Measurements from ENCODE around the gene GUCY2F.
A peak's percentile ranks its signal among the peaks of the same experiment; 100 is the strongest.

GUCY2F gene

DNA sequence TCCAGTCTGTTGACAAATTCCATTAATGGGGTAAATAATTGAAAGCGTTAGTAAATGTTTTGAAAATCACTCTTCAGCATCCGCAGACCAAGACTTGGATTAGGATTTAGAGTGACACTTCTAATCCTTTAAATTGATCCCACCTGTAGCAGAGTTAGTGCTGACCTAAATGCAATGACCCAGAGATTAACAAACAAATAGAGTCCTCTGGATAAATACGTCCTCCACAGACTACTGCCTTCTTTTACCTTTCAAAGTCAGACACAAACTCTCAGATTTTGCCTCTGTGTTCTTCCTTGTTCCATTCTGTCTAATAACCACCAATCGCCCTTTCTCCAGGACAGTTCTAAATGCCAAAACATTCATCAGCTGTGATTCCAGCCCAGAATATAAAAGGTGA lies at the start of gene GUCY2F:
TSS of gene GUCY2F (minus strand) at position 101 of the 400 bp plus-strand sequence. CDS start 6,150 bp downstream, outside the sequence.
- DNase-seq, result no peak

DNA sequence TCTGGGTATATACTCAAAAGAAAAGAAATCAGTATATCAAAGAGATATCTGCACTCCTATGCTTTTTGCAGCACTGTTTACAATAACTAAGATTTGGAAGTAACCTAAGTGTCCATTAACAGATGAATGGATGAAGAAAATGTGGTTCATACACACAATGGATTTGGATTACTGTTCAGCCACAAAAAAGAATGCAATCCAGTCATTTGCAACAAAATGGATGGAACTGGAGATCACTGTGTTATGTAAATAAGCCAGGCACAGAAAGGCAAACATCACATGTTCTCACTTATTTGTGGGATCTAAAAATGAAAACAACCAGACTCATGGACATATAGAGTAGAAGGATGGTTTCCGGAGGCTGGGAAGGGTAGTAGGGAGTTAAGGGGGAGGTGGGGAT lies 37.1 kb upstream of the GUCY2F start:
- DNase-seq, result no peak

DNA sequence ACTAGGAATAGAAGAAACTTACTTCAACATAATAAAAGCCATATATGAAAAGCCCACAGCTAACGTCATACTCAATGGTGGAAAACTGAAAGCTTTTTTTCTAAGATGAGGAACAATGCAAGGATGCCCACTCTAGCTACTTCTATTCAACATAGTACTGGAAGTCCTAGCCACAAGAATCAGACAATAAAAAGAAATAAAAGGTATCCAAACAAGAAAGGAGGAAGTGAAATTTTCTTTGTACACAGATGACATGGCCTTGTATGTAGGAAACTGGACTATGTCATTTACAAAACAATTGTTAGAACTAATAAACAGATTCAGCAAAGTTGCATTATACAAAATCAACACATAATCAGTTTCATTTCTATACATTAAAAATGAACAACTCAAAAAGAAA lies 29.2 kb upstream of the GUCY2F start:
- no peak for DNase-seq

DNA sequence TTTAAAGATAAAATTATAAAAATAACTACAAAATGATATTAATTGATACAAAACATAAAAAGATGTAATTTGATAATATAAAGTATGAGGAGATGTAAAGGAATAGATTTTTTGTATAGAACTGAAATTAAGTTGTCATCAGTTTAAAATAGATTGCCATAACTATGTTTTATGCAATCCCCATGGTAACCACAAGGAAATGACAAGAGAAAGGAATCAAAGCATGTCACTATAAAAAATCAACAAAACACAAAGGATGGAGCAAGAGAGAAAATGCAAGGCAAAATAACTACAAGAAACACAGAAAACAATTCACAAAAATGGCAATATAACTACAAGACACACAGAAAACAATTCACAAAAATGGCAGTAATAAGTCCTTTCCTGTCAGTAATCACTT lies 27.0 kb upstream of the GUCY2F start:
- no peak for DNase-seq

DNA sequence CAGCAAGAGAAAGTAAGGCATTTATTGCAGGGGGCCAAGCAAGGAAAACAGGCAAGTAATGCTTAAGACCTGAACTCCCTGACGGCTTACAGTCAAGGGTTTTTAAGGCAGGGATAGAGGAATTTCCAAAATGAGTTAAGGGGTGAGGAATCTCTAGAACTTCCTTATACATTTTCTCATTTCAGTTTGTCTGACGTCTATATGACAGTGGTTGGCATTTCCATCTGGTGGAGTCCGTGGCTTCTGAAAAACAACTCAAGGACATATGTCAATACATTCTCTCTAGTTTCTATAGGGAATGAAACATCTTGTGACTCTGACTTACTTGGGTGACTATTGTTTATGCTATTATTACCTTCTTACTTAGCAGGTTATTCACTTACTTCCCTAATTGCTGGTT lies 19.3 kb upstream of the GUCY2F start:
- no peak for DNase-seq

DNA sequence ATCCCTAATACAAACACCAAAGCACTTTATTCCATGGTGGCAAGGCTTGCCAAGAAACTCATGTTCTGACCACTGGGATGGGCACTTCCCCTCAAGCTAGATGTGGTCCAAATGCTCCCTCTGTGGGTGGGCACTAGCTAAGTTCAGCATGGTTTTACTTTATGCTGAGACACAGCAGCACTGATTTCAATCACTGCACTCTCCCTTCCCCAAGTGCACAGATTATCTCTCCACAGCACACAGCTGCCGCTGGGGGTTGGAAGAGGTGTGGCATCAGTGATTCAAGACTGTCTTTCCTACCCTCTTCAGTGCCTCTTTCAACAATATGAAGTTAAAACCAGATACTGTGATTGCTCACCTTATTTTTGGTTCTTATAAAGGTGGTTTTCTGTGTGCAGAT lies 16.5 kb upstream of the GUCY2F start:
- no peak for DNase-seq

DNA sequence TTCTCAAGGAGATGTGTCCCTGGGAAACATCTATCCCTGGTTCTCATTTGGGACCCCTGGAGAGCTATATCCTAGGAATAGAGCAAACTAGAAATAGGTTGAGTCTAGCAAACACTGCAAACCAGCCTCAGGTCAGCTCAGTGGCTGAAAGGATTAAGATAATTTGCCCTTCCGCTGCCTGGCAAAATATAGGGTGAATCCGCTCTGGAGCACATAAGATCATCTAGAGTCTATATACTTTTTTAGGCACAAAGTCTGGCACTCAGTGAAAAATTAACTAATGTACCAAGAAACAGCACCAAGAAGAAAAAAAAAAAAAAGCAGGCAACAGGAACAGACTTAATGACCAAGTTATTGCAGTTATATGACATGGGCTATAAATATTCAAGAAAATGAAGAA lies 7.3 kb upstream of the GUCY2F start:
- DNase-seq, result no peak

DNA sequence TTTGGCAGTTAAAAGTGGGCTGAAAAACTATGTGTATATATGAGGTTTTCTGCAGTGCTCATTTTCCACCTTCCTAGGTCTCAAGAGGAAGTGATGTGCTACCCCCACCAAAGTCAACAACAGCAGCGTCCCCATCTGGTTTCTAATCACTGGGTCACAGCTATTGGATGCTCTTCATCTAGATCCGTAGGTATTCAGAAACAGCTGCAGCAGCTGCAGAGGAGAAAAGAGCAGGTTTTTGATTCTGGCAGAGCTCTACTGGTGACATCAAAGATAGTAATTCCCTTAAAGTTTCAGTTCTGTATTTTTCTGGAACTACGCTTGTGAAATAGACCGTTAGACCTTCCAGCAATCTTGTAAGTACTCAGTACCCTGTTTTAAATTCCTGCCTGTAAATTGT lies 5.8 kb upstream of the GUCY2F start:
- DNase-seq, result no peak

DNA sequence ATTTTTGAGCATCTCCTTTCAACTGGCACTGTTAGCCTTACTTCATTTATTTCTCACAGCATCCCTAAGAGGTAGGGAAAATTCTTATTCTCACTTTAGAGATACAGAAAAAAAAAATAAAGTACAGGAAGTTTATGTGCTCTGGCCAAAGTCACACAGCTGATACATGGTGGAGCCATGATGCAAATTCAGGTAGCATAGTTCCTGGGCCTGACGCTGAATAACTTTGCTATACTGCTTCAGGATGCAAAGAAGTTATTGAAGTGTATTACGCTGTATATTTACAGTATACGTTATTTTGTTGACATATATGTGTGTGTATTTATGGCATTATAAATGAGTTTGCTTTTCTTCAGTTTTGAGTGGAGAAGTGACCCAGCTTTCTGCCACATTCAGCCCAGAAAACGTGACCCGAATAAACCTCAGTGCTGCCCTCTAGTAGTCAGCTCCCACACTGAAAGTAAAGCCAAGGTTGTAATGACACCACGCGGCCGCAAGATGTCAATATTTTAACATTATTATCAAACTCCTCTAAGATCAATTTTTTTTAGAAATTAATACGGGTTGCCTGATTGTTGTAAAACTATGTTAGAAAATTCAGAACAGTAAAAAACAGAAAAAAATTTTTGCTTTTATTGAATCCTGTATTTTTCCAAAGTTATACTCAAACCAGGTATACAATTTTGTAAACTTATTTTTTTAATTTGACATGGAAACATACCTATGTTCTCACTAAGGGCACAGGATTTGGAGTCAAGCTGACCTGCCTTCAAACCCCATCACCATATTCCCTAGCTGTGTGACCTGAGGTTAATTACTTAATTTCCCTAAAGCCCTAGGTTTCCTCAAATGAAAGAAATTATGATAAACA lies 3.8 kb upstream of the GUCY2F start:
- peak; percentile 15 for DNase-seq

DNA sequence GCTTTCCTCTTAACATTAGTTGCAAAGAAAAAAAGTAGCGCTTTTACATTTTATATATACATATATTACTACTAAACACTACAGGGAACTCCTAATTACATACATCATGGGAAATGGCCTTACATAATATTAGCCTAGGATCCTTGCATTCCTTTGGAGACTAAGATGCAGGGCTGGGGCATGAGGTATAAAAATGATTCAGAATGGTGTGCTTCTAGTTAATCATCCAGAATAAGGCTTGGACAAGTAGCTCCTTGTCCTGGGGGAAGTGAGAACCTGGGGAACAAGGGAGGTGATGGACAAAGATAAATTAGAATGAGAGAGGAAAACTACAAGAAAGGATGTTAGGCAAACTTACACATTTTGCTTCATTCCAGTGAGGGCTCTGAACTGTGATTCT lies 3.0 kb upstream of the GUCY2F start:
- no peak for DNase-seq

DNA sequence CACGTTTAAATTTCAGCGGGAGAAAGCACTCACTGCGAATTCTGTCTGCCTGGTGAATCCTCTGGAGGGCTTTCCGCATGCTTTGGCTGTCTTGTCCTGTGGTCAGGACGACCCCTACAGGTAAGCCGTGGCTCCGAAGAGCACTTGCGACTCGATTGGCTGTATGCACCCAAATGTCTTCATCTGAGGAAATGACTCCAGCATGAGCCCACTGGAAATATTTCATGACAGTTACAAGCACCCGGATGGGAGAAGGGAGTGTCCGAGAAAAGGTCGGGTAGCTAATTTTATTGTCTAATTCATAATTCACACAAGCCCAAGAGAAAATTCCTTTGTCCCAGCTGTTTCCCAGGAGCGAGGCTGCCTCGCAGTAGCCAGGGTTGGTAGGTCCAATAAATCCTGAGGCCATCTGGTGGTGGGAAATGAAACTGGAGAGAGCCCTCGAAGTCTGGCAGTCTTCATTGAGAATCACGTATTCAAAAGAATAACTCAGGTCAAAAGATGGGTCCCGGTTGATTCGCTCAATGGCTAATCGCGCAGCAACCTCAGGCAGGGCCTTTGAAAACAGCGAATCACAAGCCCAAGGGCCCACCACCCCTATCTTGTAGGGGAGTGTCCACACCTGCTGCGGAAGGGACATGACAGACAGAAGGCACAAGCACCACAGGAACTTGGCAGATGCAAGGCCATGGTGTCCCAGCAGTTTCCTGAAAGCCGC lies 6.6 kb downstream of the GUCY2F start:
- DNase-seq, result peak; percentile 42

DNA sequence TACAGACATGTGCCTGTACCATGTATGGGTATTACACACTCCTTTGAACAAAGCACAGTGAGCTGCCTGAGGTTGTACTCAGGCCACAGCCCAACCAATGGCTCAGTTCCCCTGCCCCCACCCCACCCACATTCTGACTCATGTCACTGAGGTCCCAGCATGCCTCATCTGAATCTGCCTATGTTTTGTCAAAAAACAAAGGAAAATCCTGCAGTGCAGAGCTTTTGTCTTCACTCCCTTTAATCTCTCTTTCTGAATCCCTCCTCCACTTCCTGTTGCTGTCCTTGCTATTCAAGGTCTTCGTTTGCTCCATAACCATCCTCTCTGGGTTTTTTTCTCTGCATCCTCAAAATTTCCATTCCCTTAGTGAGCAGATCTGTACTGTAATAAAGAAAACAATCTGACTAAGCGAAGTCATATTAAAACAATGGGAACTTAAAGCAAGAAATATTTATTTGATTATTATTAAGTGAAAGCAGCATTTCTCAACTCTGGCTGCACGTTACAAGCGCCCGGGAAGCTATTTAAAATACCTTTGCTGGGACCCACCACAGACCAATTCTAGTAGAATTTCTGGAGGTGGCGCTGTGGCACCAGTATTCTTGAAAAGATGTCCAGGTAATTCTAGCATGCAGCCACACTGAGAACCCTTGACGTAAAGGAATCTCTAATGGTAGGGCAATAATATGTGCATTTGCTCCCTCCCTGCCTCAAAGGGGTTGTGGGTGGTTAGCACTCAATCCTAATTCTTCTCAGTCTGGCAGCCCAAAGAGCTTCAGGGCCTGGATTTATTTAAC lies 8.7 kb downstream of the GUCY2F start:
- DNase-seq, result no peak

DNA sequence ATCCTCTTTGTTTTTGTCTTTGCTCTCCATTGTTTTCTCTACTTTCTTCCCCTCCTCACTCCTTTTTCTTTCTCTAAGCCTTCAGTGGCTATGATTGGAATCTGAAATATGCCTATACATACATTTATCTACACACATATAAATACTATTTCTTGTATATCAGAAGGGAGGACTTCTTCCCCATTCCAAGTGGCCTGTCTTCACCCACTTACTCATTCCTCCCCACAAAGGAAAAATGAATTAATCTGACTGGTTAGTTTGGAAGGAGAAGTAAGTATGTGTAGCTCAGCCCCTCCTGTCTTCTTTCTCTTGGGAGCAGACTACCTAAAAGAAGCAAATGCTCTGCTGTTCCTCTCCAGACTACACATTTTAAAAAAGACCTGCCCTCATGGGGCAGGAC lies 17.7 kb downstream of the GUCY2F start:
- DNase-seq, result no peak

DNA sequence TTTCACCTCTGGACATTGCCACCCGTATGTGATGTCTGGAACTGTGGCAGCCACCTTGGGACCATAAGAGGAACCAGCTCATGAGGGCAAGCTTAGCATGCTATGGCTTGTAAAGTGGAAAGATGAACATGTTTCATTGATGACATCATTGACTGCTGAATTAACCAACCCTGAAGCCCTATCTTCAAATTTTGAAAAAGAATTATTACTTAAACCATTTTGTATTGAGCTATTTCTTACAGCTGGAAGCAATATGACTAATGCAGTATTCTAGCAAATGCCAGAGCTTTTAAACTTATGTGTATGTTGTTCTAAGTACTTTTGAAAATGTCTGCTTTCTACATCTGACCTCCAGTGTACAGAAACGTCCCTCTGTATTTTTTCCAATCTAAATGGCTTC lies 18.1 kb downstream of the GUCY2F start:
- DNase-seq, result no peak

DNA sequence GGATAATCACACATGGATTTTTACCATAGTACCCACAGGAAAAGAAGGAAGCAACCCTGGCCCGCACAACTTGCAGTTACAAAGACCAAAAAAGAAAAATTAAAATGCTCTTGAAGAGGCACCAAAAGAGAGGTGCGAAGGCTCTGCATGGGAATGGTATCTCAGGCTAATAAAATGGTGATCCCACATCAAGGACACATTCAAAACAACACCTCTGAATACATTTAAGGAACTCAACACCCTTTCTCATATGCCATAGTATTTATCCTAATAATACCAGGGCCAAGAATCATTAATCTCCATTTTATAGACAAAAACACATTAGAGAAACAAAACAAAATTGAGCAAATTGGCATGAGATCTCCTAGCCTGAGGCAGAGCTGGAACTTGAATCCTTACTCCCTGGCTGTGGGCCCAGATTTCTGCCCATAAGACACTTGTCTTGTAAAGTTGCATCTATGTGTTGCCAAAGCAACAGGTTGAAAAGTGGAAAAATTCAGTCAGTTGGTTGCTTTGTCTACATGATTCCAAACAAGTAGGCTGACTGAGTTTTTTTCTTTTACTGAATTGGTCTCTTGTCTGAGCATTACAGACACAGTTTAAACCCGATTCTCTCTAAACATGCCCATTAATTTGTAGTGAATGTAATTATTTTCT lies 33.5 kb downstream of the GUCY2F start:
- peak; percentile 80 for DNase-seq

DNA sequence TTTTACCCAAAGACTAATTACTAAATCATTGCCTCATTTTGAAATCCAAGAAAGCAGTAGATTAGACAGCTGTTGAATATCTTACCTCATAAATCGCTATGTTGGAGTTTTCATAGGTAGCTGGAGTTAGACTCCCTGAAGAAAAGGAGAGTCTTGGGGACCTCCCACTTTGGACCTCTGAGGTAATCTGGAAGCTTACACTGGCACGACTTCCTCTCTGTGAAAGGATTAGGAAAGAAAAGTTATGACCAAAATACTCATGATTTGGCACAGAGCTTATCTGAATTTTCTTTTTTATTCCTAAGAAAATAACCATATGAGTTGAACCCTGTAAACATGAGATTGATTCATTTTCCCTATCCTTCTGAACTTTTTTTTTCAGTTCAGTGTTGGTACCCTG lies 40.6 kb downstream of the GUCY2F start:
- DNase-seq, result no peak

DNA sequence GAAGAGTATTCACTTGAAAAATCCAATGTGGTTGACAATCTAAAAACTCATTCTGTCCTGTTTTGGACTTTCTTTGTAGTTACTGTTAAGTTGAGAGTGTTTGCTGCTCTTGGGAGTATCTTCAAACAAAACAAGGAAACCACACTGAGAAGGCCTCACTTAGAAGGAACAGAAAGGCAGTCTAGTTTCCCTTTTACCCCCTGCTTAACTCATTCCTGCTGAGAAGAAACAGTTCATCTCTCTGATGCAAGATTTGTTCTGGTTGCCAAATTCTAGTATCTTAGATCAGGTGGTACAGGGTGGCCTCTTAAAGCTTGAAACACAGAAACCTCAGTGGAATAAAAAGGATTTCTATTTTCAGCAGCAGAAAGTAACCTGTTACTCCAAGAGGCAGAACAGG lies 41.4 kb downstream of the GUCY2F start:
- DNase-seq, result no peak

DNA sequence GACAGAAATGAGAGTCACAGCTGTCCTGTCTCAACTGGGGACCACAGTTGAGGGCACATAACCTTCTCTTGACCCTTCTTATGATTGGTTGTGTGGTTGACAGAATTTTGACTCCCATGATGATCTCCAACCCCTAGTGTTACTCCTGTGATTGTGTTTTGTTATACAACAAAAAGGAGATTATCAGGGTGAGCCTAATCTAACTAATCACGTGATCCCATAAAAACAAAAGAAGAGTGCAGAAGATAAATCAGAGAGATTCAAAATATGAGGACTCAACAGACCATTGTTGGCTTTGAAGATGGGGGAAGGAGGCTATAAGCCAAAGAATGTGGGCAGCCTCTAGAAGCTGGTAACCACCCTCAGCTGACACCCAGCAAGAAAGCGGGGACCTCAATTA lies 72.7 kb downstream of the GUCY2F start:
- DNase-seq, result no peak

DNA sequence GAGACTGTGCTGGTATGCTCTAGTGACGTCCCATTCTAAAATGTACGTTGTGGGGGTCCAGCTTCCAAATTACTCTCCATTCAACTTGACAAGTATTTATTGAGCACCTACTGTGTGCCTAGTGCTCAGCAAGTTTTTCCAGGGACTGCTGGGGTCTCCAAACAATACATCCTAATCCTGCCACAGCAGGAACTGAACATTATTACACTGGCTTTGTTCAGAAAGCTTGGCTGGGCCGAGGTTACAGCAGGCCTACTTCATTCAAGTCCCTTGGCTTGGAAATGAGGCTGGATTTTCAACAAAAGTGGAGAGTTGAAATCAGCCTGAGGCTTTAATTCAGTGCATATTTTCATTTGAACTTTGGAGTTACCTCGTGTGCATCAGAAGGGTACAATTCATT lies 78.0 kb downstream of the GUCY2F start:
- DNase-seq, result no peak

DNA sequence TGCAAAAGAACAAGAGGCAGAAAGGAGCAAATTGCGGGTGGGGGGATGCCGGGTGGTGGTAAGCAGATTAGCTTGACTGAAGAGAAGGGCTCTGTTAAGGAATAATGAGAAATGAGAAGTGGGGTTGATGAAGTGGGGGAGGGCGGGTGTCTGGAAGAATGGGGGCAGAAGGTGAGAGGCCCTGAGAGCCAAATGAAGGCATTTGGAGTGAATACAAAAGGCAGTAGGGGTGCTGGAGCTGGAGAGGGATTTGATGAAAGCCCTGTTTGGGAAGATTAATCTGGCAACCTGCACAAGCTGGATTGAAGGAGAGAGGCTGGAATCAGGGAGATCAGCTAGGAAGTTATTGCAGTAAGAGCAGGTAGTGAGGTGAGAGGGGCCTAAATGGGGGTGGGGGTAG lies 82.1 kb downstream of the GUCY2F start:
- no peak for DNase-seq

DNA sequence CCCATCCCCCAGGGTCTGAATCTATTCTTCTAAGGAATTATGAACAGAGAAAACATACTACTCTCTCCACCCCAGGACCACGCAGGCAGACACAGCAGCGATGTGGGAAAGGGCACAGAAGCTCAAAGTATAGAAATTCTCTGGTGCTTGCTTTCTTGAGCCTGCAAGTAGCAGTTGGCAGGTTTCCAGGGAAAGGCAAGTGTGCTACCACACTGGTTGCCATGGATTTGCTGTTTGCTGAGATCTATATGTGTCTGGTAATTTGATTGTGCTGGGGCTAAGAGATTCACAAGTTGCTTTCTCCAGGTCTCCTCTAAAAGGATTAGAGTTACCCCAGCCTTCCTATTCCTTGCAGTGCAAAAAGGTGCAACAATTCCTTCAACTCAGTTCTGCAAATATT lies 83.1 kb downstream of the GUCY2F start:
- peak; percentile 5 for DNase-seq

DNA sequence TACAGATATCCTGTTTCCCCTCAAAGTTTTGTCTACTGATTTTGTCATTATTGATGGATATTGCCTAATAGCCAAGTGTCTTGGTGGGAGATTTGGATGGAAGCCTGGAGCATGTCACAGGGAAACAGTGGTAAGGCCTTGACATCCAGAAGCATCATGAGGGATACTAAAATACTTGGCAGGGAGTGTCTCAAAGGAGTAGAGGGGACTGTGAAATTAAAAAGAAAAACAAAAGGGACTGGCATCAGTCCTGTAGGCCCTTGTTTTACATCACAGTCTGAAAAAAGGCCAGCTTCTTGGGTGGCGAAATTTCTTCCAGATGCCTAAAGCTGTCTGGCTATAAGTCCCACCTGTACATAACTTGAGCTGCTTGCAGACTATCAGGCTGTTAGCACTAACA lies 83.8 kb downstream of the GUCY2F start:
- no peak for DNase-seq

DNA sequence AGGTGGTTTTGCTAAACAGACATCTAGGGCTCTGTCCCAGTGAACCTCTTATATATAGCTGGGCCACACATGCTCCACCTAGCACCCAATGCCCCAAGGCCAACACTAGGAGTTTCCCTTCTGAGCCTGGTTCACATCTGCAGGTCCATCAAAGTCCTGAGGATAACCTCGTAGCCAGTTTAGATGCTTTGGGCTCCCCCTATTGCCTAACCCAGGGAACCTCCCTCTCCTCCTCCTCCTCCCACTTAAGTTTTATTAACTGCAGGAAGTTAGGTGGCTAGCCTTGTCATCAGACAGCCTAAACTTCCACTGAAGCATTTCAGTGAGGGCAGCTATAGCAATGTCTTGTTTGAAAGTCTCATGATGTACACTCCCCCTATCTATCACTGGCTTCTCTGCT lies 88.0 kb downstream of the GUCY2F start:
- no peak for DNase-seq

Data from NCI-H1105 (cell line).